ENCODE results near the gene LYZL4. TPM values are rescaled to one million over a fixed set of nuclear protein-coding genes. Genes with fewer than 3 reads are reported as not detected.

LYZL4 gene
- polyA plus RNA-seq, 1 of the 3 experiments (the other 2 are of a cell fraction): not detected

GRCh38 chr3:42443819-42444436, 33.5 kb upstream of the LYZL4 start:
- no peaks in the 10 kb centered on the region for H3K36me3 ChIP-seq (replicated peaks in 1 of 2; ENCODE audit: control insufficient read depth in 1 of 2, insufficient read depth in 2 of 2, low read length in 1 of 2)
- H3K4me1 ChIP-seq (ENCODE audit: control insufficient read depth in 1 of 2, insufficient read depth in 2 of 2, low read depth in 1 of 2, low read length in 1 of 2): peaks cover 0 to 5% of the 10 kb centered on the region in 2 experiments; a peak in 1 of 4 replicates
- H3K9me3 ChIP-seq: no peaks in the 10 kb centered on the region
- H3K27ac ChIP-seq (ENCODE audit: low read depth in 2 of 2, low read length in 1 of 2): no peak overlapping the region
- H3K9me2 ChIP-seq: no peaks in the 10 kb centered on the region
- H3K27me3 ChIP-seq (ENCODE audit: insufficient read depth): peaks cover 5% of the 10 kb centered on the region; the same call in 1 of the 2 replicates
- H3K4me2 ChIP-seq: no peak overlapping the region
- H3K9ac ChIP-seq: no peak overlapping the region
- TF ChIP-seq ZBTB33 (IDR thresholded peaks at IDR 0.05; ENCODE audit: borderline replicate concordance, low read depth) (no peak), CTCF (IDR thresholded peaks at IDR 0.05) (peak; percentile 96), IRF3 (IDR thresholded peaks at IDR 0.05; ENCODE audit: low read depth, low read length) (no peak), SMC3 (IDR thresholded peaks at IDR 0.05; ENCODE audit: low read depth, low read length) (peak; percentile 94), GABPA (IDR thresholded peaks at IDR 0.05; ENCODE audit: low read depth) (no peak), POLR2AphosphoS5 (IDR thresholded peaks at IDR 0.05; ENCODE audit: low read depth, low read length) (no peak), NFIC (IDR thresholded peaks at IDR 0.05; ENCODE audit: borderline replicate concordance) (no peak), YY1 (IDR thresholded peaks at IDR 0.05; ENCODE audit: low read depth) (no peak), NRF1 (IDR thresholded peaks at IDR 0.05; ENCODE audit: low read depth, low read length) (no peak), MAX (IDR thresholded peaks at IDR 0.05; ENCODE audit: low read depth) (peak; percentile 56), RXRA (IDR thresholded peaks at IDR 0.05; ENCODE audit: borderline replicate concordance, low read depth) (no peak), USF2 (IDR thresholded peaks at IDR 0.05; ENCODE audit: borderline replicate concordance, low read depth, low read length) (no peak), TAF1 (IDR thresholded peaks at IDR 0.05; ENCODE audit: borderline replicate concordance, low read depth, low read length) (no peak), USF1 (IDR thresholded peaks at IDR 0.05; ENCODE audit: borderline replicate concordance, low read depth) (no peak), CHD2 (IDR thresholded peaks at IDR 0.05; ENCODE audit: low read length, partially characterized antibody) (no peak), RAD21 (IDR thresholded peaks at IDR 0.05; ENCODE audit: low read length) (peak; percentile 97)
- POLR2A ChIA-PET: no interaction called here
- no peaks in the 10 kb centered on the region for H3K79me2 ChIP-seq (ENCODE audit: insufficient read depth)
- 7% methylated on average over 9 of the region's 9 CpGs for WGBS (ENCODE audit: low lambda C conversion rate)
- peak overlapping the region in 1 of 2 experiments; percentile 42; a peak in 1 of 4 replicates for H3K4me3 ChIP-seq (ENCODE audit: low read depth in 2 of 2, low read length in 1 of 2)
- no peaks in the 10 kb centered on the region for H3F3A ChIP-seq (replicated peaks; ENCODE audit: insufficient read depth)
- no peak overlapping the region for H2AFZ ChIP-seq (ENCODE audit: low read depth)
- CTCF ChIA-PET: interaction anchor here (0.6 to 6.8 kb wide), 50 partner anchors 9 to 324 kb away, joined by 3 to 169 read pairs (median 4); partner anchors contain the start of gene LYZL4
- DNase-seq: peak; percentile 85
- H4K20me1 ChIP-seq (ENCODE audit: insufficient read depth): no peaks in the 10 kb centered on the region
